Uterus (tissue), 4 donors: ENCODE data around the gene OR51I2. TPM values are rescaled to one million over a fixed set of nuclear protein-coding genes. Genes with fewer than 3 reads are reported as not detected.

Source experiments
- DNase-seq, 2 donors: peaks; one replicate each; pipeline ENCODE4 v3.0.0-alpha.2; 2019 to 2020
- H3K27ac ChIP-seq, 2 donors: fragments of 200-600 bp; sonication (generic); 1 replicate in 1 of 2; 2 replicates in 1 of 2; pipeline ENCODE4 v1.5.1; 2016 to 2018
- H3K27me3 ChIP-seq, 2 donors: fragments of 200-600 bp; sonication (generic); one replicate each; pipeline ENCODE4 v1.5.1; 2018 to 2019; ENCODE audit warnings: control low read depth in 1 of 2
- H3K36me3 ChIP-seq, 2 donors: fragments of 200-600 bp; sonication (generic); one replicate each; pipeline ENCODE4 v1.5.1; 2019; ENCODE audit warnings: control low read depth in 1 of 2
- H3K4me1 ChIP-seq, 2 donors: fragments of 200-600 bp; sonication (generic); one replicate each; pipeline ENCODE4 v1.5.1; 2018 to 2019; ENCODE audit warnings: control low read depth in 1 of 2
- H3K4me3 ChIP-seq, 2 donors: fragments of 200-600 bp; sonication (generic); 1 replicate in 1 of 2; 2 replicates in 1 of 2; pipeline ENCODE4 v1.5.1; 2018 to 2019; ENCODE audit warnings: mild to moderate bottlenecking in 1 of 2
- H3K9me3 ChIP-seq, 2 donors: fragments of 200-600 bp; sonication (generic); one replicate each; pipeline ENCODE4 v1.5.1; 2019; ENCODE audit warnings: control low read depth in 1 of 2
- CTCF ChIP-seq, 4 experiments: fragments of 200-600 bp in 2 of 4; fragments of 450-650 bp in 2 of 4; sonication (generic) in 2 of 4; IDR thresholded peaks; one replicate each; pipeline ENCODE4 v1.5.1; 2016 to 2019; ENCODE audit warnings: antibody characterized with exemption in 4 of 4, mild to moderate bottlenecking in 2 of 4, moderate library complexity in 1 of 4
- POLR2A ChIP-seq, 2 donors: fragments of 450-650 bp; IDR thresholded peaks; one replicate each; pipeline ENCODE4 v1.6.1; 2016; ENCODE audit warnings: antibody characterized with exemption in 2 of 2, mild to moderate bottlenecking in 1 of 2, moderate library complexity in 1 of 2
- intact Hi-C: fragments of 100-400 bp; cut with DNase I; formaldehyde crosslinking; loops from one replicate; pipeline ENCODE4 v1.15.1; 2023; ENCODE audit warnings: low total_unique reads
- total RNA-seq, 4 donors: library from RNA; depleted of rRNA in 3 of 4; stranded (reverse); fragments of >200 nt in 3 of 4; gene quantifications; one replicate each; pipeline versions ENCODE4 v1.1.0 to v1.2.4, GENCODE V29; 2014 to 2023
- donor health status: DM: yes; HTN: yes; CAD: no.

Gene OR51I2
- total RNA-seq, 4 donors from 2014 or later, result not detected

GRCh38 chr11:5441414-5441813, 7.7 kb upstream of the OR51I2 start, which contains the start of gene OR51I1:
OR51I1 (minus strand) TSS chr11:5441514; CDS start chr11:5441514, 0 bp downstream.
- Histone ChIP-seq H3K4me3 (no peak within 1 kb of the TSS), H3K27ac (no peak within 1 kb of the TSS), H3K9me3 (no peaks in the 10 kb centered on the region), H3K36me3 (no peaks in the 10 kb centered on the region), H3K4me1 (no peaks in the 10 kb centered on the region), H3K27me3 (no peaks in the 10 kb centered on the region)
- intact Hi-C loops, result no loop called here
- no peak for TF ChIP-seq POLR2A (IDR thresholded peaks at IDR 0.05)
- TF ChIP-seq CTCF (IDR thresholded peaks at IDR 0.05), result no peak
- DNase-seq, result no peak

- TF ChIP-seq CTCF (IDR thresholded peaks at IDR 0.05), result no peak
- no peak for TF ChIP-seq POLR2A (IDR thresholded peaks at IDR 0.05)
- H3K27me3 ChIP-seq, result no peaks in the 10 kb centered on the region
- no peaks in the 10 kb centered on the region for H3K4me1 ChIP-seq
- no peak for DNase-seq
- no peaks in the 10 kb centered on the region for H3K9me3 ChIP-seq
- H3K4me3 ChIP-seq, result no peak overlapping the region
- H3K27ac ChIP-seq, result no peak overlapping the region
- intact Hi-C loops, result no loop called here
- no peaks in the 10 kb centered on the region for H3K36me3 ChIP-seq
Observed at GRCh38 chr11:5443835-5444393, 5.2 kb upstream of the OR51I2 start.

- Histone ChIP-seq H3K4me1 (no peaks in the 10 kb centered on the region), H3K4me3 (no peak overlapping the region), H3K27me3 (no peaks in the 10 kb centered on the region), H3K36me3 (no peaks in the 10 kb centered on the region), H3K9me3 (no peaks in the 10 kb centered on the region), H3K27ac (no peak overlapping the region)
- intact Hi-C loops, result no loop called here
- no peak for DNase-seq
- TF ChIP-seq CTCF (IDR thresholded peaks at IDR 0.05), result no peak
- TF ChIP-seq POLR2A (IDR thresholded peaks at IDR 0.05), result no peak
Observed at GRCh38 chr11:5449432-5449831, 309 bp downstream of the OR51I2 start.

GRCh38 chr11:5460983-5461621, 12.0 kb downstream of the OR51I2 start:
- intact Hi-C loops, result no loop called here
- DNase-seq, result no peak

More at GRCh38 chr11:5460983-5461621, 12.0 kb downstream of the OR51I2 start:
- TF ChIP-seq CTCF (IDR thresholded peaks at IDR 0.05) (no peak), POLR2A (IDR thresholded peaks at IDR 0.05) (no peak)
- H3K27ac ChIP-seq, result no peak overlapping the region
- no peak overlapping the region for H3K4me3 ChIP-seq
- H3K27me3 ChIP-seq, result no peaks in the 10 kb centered on the region
- no peaks in the 10 kb centered on the region for H3K36me3 ChIP-seq
- no peaks in the 10 kb centered on the region for H3K9me3 ChIP-seq
- H3K4me1 ChIP-seq, result no peaks in the 10 kb centered on the region
